Central memory CD4-positive, alpha-beta T cell (primary cell): ENCODE measurements around the gene TBC1D10A.
"Not testable (repeated sequence)": the region's sequence is repeated elsewhere in the genome, so short reads cannot be mapped to it uniquely, and the experiment has no call there.

ENCODE experiments used
- DNase-seq: peaks from one replicate; pipeline ENCODE4 v3.0.0; 2022

The TBC1D10A gene

DNA sequence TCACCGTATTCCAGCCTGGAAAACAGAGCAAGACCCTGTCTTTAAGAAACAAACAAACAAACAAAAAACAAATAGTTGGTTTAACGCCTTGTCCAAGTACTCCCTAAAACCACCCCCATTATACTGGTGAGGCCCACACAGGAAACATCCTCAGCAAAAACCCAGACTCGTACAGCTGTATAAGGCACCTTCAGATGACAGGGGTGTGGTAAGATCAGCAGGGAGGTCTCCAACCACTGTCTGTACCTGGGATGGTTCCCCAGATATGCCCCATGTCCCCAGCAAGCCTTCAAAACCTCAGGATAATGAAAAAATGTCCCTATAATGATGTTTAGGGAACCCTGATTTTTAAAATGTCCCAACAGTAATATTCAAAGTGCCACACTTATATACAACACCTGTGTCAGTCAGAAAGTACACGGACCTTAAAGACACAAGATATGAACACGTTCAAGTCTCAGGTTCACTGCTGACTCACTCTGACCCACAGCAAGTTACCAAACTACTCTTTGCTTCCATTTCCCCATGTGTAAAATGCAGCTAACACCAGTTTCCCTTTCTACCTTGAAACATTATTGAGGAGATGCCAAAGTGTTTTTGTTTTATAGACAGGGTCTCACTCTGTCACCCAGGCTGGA, 20.6 kb upstream of the TBC1D10A start:
- DNase-seq, result no peak

GRCh38 chr22:30344447-30345200, 17.9 kb upstream of the TBC1D10A start:
- peak; percentile 18 for DNase-seq

DNA sequence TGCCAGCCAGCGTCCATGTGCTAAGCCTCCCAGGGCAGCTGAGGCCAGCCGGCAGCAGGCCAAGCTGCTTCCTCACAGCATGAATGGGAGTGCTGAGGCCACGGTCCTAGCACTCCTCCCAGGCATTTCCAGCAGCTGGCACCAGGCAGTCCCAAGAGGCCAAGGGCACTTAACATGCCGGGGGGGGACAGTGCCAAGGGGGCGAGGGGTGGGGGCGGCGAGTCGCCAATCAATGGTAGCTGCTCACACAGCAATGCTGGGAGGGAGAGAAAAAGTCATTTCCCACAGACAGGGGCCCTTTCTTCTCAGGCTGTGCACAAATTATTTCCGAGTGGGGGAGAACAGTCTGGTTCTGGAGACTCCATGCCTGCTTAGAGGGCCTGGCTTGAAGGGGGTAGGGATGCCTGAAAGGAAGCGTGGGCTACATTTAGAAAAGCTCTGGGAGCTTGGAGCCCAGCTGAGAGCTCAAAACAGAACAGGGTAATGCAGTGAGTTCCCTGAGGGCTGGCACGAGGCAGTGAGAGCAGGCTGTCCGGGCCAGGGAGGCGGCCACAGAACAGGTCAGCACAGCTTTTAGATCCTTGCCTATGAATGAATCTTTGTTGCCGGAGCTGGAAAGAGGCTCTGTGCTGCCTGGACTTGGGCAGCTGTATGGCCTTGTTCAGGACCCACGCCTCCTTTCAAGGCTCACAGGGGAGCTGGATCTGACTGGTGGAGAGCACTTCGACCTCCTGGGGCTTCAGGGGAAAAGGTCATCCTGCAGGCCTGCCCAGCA, 14.4 kb upstream of the TBC1D10A start:
- no peak for DNase-seq

GRCh38 chr22:30338802-30339201, 12.1 kb upstream of the TBC1D10A start:
- DNase-seq, result no peak

GRCh38 chr22:30338341-30338740, 11.6 kb upstream of the TBC1D10A start:
- not testable (repeated sequence) for DNase-seq

GRCh38 chr22:30337461-30337778, 10.7 kb upstream of the TBC1D10A start:
- no peak for DNase-seq

- DNase-seq, result no peak
Observed at GRCh38 chr22:30336752-30337460, 10.2 kb upstream of the TBC1D10A start.

- no peak for DNase-seq
Observed at GRCh38 chr22:30335236-30335635, 8.5 kb upstream of the TBC1D10A start.

DNA sequence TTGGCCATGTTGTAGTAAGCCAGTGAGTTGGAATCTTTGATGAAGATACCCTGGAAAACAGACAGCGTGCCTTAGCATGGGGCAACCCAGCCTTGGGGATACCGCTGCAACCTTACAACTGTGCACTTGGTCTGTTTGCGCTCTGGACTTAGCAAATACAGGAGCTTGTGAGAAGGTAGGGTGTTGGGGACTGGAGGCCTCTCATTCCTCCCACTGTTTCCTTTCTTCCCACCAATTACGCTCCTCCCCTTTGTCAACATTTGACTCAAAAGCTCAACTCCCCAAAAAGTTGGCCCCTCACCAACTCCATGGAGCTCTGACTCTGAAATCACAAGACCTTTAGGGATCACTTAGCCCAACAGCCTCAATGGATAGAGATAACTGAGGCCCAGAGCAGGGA, 7.9 kb upstream of the TBC1D10A start:
- DNase-seq, result no peak

DNA sequence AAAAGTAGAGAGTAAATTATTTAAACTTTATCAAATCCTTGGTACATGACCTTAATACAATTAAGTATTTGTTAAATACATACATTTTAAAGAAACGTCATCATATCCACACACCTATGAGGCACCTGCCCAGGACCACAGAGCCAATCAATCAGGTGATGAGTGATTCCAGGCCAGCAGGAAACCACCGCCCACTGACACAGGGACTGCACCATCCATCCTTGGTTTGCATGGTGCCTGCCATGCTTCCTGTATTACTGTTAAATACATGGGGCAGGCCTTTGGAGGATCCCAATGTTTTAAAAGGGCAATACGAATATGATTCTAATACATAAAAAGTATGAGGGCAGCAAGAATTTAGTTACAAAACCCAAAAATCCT, 7.0 kb upstream of the TBC1D10A start:
- no peak for DNase-seq

- DNase-seq, result no peak
Observed at GRCh38 chr22:30332994-30333706, 6.4 kb upstream of the TBC1D10A start.

DNA sequence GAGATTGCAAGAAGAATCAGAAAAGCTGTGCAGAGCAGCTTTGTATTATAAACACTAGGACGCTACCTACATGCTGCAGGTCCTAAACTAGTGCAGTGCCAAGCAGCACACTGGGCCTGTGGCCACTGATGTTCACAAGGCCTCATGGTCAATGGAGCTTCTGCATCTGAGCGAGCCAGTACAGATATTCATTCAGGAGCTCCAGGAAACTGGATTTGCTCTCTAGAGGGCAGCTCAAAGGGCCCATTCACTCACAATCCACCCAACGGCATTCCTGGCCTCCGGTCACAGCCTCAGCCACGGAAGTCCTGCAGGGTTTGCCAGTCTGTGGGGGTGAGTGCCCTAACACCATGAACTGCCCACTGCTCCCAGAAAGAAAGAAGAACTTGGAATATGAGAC, 5.8 kb upstream of the TBC1D10A start:
- no peak for DNase-seq

DNA sequence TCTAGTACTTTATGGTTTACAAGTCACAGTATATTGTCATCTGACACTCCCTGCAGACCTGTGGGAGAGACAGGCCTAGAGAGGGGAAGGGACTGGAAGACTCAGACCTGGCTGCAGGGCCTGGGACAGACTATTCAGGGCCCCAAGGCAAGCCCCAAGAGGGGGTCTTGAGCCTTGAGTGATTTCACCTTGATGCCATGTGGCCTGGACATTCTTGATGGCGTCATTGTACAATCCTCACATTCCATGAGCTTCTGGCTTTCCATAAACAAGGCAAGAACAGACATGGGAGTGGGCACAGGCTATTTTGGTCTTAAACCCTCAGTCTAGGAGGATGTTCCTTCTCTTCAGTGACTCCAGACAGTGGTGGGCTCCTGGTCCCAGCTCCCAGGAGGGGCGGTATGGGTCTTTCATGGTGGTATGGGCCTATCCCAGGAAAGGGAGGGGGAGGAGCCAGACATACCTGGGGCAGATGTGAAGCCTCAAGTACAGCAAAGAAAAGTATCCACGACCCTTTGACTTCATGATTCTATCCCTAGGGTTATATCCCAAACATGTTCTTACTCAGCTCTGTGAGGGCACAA, 1.8 kb upstream of the TBC1D10A start:
- DNase-seq, result no peak

GRCh38 chr22:30327864-30328345, 1.2 kb upstream of the TBC1D10A start:
- no peak for DNase-seq

DNA sequence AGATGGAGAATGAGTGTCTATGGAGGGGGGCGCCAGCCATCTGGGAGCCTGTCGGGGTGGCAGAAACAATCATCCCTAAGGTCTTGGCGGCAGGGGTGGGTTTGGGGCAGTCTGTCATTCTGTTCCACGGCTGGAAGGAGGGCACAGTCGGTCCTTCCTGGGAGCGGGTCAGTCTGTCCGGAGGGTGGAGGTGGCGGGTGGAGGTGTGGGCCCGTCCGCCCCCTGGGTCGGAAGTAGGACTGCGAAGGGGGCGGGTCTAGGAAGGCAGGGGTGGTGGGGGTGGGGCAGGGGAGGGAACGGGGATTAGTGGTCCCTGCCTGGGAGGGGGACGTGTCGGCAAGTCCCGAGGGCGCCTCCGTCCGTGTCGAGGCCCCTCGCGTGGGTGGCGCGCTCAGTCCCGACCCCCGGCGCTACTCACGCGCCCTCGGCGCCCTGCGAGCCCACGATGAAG, 461 bp downstream of the TBC1D10A start:
- DNase-seq, result no peak

DNA sequence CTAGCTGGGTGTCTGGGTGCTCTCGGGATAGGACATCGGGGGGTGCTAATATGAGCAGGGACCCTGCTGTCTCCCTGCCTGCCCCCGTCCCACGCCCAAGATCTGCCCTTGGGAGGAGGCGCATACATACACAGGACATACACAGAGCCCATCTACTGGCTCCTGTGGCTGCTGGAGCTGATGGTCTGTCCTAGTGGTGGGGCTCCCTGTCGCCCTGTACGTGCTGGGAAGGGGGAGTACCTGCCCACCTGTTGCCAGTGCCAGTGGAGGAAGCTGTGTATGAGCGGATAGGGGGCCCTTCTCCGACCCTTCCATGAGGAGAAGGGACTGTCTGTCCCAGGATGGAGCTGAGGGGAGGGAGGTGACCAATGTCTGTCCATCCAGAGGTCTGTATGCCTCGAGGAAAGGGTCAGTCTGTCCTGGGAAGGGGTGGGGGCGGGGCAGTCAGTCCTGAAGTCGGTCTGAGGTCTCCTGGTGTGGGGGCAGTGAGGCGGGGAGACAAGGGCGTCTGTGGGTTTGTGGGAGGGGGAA, 952 bp downstream of the TBC1D10A start:
- no peak for DNase-seq

DNA sequence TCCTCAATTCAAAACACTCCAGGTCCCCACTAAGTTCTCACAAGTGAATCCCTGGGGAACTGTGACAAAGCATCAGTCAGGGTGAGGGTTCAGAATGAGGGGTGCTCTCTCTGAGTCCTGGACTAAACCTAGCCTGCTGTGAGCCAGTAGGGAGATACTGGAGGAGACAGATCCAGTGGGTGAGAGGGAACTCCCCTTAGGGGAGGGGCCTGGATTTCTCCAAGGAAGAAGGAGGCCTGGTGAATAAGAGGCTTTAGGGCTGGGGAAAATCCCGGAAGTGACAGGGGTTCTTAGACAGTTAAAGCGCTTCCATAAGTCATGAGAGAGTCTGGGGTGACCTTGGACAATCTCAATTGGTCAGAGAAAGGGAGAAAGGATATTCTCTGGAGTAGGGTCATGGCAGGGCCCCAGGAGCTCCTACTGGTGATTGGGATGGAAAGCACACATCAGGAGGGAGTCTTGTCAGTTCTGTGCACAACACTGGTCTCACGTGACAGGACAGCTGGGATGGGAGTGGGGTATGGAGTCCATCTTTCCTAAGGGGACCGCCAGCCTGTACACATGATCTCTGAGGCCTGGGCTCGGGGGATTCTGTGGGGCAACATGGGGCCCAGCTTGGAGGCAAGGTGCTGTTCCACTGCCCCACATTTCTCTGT, 1.5 kb downstream of the TBC1D10A start:
- no peak for DNase-seq

- peak; percentile 53 for DNase-seq
Observed at GRCh38 chr22:30324014-30324730, 2.6 kb downstream of the TBC1D10A start.

DNA sequence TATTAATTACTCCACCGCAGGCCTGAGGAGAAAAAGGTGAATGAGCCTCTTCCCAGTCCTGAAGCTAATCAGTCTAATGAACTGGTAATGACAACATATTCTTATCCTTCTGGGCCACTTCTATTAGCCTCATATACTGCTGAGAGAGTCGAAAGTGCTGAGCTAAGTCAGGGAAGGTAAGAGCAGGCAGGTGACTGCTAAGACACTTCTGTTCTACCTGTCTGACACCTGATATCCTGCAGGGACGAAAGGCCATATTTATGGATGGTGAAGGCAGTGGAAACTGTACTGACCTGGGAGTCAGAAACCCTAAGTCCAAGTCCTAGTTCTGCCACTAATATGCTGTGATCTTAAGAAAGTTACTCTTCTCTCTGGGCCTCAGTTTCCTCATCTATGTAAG, 3.5 kb downstream of the TBC1D10A start:
- DNase-seq, result no peak

DNA sequence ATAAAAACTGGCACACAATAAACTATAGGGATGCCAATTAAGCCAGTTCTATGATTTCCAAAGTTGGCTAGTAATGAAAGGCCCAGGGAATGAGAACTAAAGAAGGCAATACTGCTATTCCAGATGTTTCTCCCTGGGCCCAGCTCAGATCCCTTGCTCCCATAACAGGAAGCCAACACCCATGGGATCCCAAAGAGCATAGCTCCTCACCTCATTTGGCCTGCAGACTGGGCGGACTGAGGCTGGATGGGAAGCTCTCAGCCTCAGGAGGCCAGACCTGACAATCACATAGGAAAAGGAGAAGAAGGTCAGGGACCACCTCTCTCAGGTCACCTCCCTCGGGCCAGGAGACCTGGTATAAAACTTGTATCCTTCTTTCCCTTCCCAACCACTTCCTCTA, 5.3 kb downstream of the TBC1D10A start:
- DNase-seq, result no peak
